Stimulated activated CD8-positive, alpha-beta memory T cell treated with anti-CD3 and anti-CD28 coated beads, Interleukin-12 subunit alpha, Interleukin-12 subunit beta, amount 100 ng/mL, for 24 hours (primary cell): ENCODE results near the gene MCM3.

ENCODE experiments used
- DNase-seq: peaks from one replicate; pipeline ENCODE4 v3.0.0-alpha.2; 2020; ENCODE audit errors: extremely low read depth

Gene MCM3

DNA sequence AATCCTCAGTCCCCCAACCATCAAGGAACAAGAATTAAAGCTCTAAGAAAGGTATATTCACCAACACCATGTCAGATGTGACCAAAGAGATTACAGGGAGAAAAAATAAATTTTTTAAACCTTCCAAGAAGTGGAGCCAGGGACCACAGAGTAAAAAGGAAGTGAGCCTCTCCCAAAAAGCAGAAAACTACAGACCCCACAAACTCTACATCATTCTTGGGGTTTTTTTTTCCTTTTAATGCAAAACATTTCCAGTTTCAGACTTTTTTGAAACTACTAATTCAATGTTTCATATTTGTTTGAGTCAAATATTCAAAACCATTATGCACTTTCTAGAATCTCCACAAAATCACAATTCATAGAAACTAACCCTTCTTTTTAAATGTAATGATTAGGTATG lies 33.4 kb downstream of the MCM3 start:
- DNase-seq = no peak

DNA sequence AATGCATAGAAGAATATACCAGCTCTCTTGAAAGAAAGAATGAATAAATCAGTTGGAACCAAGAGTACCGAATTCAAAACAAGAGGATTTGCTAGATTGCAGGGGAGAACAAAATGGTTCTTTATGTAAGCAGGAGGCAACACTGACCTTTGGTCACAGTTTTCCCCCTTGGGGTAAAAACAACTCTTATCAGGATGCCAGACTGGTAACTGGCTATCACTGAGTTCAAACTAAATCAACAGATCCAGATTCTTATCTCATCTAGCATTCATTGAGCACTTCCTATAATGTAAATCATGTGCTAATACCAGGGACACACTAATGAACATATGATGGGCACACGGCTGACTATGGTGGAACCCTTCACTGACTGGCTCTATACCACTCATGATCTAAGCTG lies 35.5 kb downstream of the MCM3 start:
- no peak for DNase-seq

DNA sequence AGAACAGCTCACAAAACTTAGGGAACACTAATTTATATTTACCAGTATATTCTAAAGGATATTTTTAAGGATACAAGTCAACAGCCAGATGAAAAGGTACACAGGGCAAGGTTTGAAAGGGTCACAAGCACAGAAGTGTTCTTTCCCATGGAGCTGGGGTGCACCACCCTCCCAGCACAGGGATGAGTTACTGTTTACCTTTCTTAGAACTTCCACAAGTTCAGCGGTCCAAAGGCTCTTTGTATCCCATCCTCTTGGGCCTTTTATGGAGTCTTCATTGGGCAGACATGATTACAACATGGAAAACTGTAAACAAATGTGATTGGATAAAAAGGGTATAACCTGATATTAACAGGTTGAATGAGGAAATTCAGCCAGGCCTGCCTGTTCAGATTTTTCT lies 39.1 kb downstream of the MCM3 start:
- DNase-seq = no peak

DNA sequence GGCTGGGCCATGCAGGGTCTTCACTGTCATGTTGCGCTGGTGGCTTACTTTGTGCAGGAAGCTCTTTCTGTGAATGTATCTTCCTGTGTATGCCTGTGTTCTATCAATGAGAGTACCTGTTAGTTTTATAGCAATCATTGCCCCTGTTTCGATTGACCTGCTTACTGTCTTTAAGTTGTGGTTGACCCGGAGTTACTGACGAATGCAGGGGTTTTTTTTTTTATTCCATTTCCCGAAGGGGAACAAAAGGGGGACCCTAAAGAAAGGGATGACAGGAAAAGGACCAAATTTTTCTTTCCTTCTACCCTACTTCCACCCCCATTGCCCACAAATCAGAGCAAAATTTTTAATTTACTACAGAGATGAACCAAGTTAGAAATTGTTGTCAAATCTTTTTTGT lies 40.1 kb downstream of the MCM3 start, which contains the start of gene IL17F:
Gene IL17F, minus strand, starts transcription at position 101 of the 400 bp plus-strand sequence. Its CDS starts 71 bp downstream, at position 30.
- no peak for DNase-seq

DNA sequence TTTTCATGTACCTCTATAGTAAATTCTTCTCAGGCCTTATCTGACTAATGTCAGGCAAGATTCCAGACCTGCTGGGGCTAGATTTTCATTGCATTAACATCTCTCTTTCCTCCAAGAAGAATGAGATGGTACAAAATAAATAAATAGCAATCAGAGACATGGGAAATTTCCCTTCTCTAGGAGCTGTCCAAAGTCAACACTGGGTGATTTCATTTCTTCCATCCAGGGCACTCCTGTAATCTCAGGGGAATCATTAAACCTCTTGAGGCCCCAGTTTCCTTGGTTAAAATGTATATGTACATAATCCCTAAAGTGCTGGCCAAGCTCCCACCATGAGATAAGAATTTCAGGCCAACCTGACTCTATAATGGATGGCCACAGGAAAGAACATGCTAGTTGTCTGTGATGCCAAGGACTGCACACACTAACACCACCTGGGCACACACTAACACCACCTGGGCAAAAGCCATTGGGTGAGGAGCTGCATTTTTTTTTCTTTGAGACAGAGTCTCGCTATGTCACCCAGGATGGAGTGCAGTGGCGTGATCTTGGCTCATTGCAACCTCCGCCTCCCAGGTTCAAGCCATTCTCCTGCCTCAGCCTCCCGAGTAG lies 41.2 kb downstream of the MCM3 start:
- no peak for DNase-seq

DNA sequence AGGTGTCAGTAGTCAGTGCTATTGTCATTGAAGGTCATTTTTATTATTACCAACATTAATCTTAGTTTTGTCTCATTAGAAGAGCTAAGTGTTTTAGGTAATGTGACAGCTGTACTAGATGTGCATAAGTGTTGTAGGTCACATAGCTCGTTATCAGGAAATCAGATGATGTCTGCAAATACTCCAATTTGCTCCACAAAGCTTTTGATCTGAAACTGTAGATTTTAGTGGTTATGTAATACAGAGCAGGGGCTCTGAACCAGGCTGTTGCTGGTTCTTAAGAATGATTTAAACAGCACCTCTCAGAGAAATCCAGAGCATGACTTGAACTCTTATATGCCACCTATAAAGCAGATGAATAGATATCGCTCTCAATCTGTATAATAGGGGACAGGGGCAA lies 42.7 kb downstream of the MCM3 start:
- no peak for DNase-seq

DNA sequence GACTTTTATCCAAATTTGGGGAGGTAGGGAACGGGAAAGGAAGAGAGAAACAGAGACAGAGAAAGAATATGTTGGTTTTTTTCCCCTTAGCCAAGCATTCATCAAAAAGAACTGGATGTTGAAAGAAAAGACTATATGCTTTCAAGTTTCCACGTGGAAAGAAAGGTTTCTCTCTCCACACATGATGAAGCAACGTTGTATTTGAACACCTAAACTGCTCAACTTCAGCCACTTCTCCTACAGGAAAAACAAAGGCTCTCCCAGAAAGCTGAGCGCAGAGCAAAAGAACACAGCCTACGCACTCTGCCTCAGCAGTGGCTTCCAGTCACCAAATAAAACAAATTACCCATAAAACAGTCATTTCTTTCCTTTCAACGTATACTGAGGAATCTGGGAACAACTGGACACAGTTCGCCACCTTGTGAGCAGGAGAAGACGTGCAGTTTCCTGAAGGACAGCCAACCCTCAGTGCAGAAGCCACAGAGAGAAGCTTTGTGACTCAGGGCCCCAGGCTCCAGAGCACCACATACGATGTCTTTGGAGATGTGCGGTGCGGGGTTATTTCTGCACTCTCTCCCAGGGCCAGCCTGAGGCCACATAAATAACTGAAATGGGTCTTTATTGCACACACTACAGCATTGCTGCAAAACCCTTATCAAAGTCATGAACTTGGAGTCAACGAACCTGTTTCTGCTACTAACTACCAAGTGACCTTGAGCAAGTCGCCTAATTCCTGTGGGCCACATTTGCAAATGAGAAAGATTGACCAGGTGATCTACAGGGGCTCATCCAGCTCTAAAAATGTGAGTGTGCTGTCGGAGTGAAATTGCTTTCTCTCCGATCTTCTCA lies 50.3 kb downstream of the MCM3 start:
- DNase-seq = no peak

DNA sequence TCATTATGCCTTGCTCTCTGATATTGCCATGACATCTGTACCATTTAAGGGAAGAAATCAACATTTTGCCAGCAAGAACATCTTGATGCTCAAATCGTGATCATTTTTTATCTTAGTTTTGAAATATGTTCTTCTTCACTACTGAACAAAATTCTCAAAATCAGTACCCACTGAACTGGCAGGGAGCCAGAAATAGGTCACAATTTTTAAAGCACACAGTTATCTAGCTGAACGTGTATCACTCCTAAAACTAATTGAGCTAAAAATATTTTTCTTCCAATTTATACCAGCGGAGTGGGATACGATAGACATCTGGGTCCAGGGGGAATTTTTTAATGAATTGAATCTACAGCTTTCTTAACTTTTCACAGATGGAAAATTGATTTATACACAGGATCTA lies 51.5 kb downstream of the MCM3 start:
- DNase-seq = no peak

DNA sequence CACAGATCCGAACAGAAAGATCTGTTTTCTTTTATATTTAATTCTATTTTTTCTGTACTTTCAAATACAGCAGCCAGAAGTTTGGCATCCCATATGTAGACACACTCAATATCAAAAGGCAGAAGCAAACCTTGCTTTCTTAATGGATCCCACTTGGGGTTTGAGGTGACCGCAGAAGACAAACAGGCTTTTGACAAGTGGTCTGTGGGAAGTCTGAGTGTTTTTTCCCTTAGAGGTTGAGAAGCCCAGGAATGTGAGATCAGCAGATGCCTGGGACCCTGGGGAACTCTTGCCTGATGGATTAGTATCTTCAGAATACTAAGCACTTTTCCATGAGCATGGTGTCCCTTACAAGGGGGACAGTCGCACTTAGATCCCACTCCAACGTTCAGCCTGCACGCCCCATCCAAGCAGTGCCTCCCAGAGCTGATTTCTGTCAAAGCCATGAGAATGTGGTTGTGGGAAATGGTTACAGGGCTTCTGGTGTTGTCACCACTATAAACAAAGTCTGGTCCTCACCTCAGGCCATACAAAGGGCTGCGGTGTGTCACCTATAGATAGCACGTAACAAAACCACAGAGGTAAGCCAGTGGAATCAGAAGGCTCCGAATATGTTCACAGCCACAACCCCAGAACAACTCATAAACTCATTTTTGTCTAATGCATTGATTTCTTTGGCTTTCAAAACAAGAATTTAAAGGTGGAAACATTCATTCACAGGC lies 53.0 kb downstream of the MCM3 start:
- DNase-seq = no peak

DNA sequence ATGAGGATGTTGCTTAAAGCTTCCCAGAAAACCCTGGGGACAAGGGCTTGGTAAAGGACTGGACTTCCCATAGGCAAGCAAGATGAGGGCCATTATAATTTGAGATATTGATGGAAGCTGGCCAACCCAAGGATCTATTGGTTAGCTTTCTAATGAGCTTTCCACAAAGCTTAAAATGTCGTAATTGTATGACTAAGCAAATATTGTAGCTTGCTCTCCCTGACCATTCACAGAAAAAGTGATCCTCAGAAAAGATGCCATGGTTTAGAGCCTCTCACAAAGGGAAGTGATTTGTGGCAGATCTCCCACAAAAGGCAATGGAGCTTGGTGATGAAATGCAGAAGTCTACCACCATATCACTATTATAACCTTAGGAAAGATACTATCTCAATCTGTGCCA lies 53.9 kb downstream of the MCM3 start:
- no peak for DNase-seq

DNA sequence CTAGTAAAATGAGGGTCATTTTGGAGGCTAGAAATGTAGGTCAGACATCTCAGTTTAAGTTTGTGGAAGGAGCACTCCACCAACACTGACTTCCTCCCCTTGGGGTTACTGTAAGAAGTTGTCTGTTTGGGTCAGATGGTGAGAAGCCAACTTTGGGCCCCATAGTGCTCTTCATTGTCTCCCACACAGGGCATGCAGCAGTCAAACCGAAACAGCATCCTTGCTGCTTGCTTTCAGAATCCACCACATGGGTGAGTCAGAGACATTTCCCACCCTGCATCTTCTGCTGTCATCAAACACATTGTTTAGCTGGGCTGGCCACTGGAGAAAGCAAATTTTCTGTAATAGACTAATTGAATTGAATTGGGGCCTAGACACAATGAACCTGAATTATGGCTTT lies 57.0 kb downstream of the MCM3 start:
- DNase-seq = peak; percentile 30

DNA sequence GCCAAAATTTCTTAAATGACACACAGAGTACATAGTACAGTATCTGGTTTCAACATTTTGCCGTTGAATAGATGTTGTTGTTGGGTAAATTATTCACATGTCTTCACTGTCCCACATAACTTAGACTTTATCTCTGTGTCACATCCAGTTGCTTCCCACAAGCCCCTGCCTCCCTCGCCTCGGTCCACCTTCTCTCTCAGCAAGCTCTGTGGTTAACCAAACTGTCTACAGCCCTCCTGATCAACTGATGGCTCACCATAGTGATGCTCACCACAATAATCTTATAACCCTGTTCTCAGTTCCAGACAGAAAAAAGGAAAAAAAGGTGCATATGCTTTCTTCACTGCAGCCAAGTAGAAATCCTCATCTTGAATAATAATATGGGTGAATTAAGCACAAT lies 63.2 kb downstream of the MCM3 start:
- peak; percentile 19 for DNase-seq

DNA sequence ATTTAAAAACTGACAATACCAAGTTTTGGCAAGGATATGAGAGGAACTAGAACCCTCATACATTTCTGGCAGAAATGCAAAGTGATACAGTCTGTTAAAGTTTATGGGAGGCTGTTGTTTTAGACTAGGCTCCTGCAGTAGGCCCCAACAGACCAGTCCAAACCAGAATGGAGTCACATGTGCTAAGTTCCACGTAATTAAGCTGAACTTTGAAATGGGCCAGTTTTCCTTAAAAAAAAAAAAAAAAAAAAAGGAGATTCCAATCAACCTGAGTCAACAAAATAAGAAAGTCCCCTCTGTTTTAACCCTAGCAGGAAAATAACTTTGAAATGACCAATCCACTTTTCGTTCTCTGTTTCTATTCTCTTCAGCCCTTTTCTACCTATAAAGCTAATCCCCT lies 66.8 kb downstream of the MCM3 start:
- DNase-seq = no peak

DNA sequence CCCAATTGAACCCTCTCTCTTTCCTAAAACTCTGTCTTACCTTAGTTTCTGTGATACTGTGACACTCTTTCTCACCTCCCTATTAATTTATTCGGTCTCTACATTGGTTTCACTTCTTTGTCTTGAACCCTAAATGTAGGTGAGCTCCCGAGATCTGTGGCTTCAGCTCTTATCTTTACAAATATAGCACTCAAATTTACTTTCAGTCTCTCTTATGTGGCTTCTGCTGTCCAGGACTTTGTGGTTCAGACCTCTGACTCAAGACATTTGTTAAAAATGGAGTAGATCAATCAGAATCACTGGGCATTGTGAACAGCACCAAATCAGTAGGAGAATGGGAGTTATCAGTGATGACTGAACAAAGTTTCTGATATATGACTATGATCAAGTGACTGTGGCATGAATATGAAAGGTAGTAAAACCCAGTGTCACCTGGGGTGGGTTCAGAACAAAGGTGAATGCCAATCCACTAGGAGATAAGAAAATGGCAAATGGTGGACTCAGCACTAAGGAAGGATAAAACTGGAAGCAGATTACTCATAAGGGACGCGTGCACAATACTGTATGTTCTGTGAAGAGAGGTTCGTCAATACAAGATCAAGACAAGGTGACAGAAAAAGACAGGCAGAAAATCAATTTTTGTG lies 67.5 kb downstream of the MCM3 start:
- DNase-seq = no peak

DNA sequence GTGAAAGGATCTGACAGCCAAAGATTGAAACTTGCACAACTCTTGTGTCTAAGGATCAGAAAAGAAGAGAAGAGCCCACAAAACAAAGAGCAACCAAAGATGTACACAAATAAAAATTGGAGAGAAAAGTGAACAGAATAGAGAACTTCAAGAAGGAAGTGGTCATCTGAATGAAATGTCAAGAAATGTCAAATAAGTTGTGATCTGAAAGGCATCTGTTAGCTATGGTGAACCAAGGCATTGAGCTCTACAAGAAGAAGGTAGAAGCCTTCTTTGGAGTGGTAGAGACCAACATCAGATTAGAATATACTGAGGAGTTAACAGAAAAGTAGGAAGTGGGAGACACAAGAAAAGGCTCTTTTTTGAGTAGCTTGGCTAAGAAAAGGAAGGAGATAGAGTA lies 68.8 kb downstream of the MCM3 start:
- DNase-seq = no peak
